Anterior cingulate cortex (tissue), 58 donors: Measurements from ENCODE around the gene PRAMEF12.
"Not testable (repeated sequence)": the region's sequence is repeated elsewhere in the genome, so short reads cannot be mapped to it uniquely, and the experiment has no call there.

Experiments used
- DNase-seq, 58 donors: peaks; one replicate each; lab custom pipeline; 2025; lab: John Stamatoyannopoulos, UW

Gene PRAMEF12

GRCh38 chr1:12769976-12770505 lies 3.5 kb upstream of the PRAMEF12 start:
- DNase-seq = no peak

- DNase-seq = no peak
These were observed 2.9 kb upstream of the PRAMEF12 start for GRCh38 chr1:12770620-12771019.

- no peak for DNase-seq
These were observed 2.4 kb upstream of the PRAMEF12 start for GRCh38 chr1:12771186-12771585.

- DNase-seq = no peak
These were observed 1.0 kb upstream of the PRAMEF12 start for GRCh38 chr1:12772520-12772919.

- DNase-seq = no peak
These were observed 1.3 kb downstream of the PRAMEF12 start for GRCh38 chr1:12774801-12775345.

GRCh38 chr1:12775443-12775842 lies 1.9 kb downstream of the PRAMEF12 start:
- DNase-seq = no peak

- DNase-seq = no peak
These were observed 3.4 kb downstream of the PRAMEF12 start for GRCh38 chr1:12776801-12777557.

- no peak for DNase-seq
These were observed 4.5 kb downstream of the PRAMEF12 start for GRCh38 chr1:12778061-12778460.

- DNase-seq = no peak
These were observed 5.4 kb downstream of the PRAMEF12 start for GRCh38 chr1:12778907-12779306.

- DNase-seq = not testable (repeated sequence)
These were observed 8.0 kb downstream of the PRAMEF12 start for GRCh38 chr1:12781488-12781887.

- not testable (repeated sequence) for DNase-seq
These were observed 10.2 kb downstream of the PRAMEF12 start for GRCh38 chr1:12783783-12784182.

- not testable (repeated sequence) for DNase-seq
These were observed 11.2 kb downstream of the PRAMEF12 start for GRCh38 chr1:12784729-12785128.

- DNase-seq = not testable (repeated sequence)
These were observed 17.6 kb downstream of the PRAMEF12 start, which contains the start of gene PRAMEF1 for GRCh38 chr1:12791097-12791496. Gene PRAMEF1 (plus strand): TSS chr1:12791397. CDS start chr1:12793228, 1,831 bp downstream.

GRCh38 chr1:12798911-12799310 lies 25.4 kb downstream of the PRAMEF12 start:
- no peak for DNase-seq

- DNase-seq = no peak
These were observed 26.2 kb downstream of the PRAMEF12 start for GRCh38 chr1:12799730-12800129.

GRCh38 chr1:12809933-12810332 lies 36.4 kb downstream of the PRAMEF12 start:
- no peak for DNase-seq

- no peak for DNase-seq
These were observed 37.3 kb downstream of the PRAMEF12 start for GRCh38 chr1:12810691-12811408.

GRCh38 chr1:12811409-12811784 lies 37.9 kb downstream of the PRAMEF12 start:
- no peak for DNase-seq

- DNase-seq = not testable (repeated sequence)
These were observed 45.5 kb downstream of the PRAMEF12 start for GRCh38 chr1:12819061-12819460.
